Inferior parietal cortex (tissue), 1 donor: Measurements from ENCODE around the gene TIGD3.

Source experiments
- DNase-seq: peaks from one replicate; pipeline ENCODE4 v3.0.0-alpha.2; 2016; ENCODE audit errors: extremely low spot score

TIGD3 gene, protein sequence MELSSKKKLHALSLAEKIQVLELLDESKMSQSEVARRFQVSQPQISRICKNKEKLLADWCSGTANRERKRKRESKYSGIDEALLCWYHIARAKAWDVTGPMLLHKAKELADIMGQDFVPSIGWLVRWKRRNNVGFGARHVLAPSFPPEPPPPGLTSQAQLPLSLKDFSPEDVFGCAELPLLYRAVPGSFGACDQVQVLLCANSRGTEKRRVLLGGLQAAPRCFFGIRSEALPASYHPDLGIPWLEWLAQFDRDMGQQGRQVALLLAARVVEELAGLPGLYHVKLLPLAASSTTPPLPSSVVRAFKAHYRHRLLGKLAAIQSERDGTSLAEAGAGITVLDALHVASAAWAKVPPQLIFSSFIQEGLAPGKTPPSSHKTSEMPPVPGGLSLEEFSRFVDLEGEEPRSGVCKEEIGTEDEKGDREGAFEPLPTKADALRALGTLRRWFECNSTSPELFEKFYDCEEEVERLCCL

DNA sequence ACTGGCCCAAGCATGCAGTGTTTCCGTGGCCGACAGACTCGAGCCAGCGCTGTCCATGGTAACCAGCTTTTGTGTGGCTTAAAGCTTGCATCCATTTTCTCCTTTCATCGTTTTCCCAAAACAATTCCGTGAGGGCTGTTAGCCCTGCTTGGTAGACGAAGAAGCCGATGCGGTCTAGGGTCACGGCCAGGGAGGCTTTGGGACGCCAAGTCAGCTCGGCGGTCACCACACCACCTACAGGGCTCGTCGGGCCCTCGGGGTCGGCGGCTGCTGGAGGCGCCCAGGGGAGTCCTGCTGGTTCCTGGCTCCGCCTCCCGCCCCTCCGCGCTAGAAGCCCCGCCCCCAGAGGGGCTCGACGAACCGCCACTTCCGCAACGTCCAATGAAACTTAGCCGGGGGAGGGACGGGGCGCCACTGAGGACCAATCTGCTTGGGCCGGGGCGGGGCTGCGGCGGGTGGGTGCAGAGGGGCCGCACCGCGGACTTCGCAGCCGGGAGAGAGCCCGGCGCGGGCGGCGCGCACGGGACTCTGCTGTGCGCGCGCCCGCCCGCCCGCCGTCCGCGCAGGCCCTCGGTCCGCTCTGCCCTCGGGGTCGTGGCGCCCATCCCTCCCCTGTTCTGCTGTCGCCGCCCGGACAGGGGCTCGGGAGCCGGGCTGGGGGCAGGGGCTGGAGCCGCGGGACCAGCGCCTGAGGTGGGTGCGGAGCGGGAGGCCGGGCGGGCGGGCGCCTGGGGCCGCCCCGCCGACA lies at the start of gene TIGD3:
TIGD3 (plus strand) TSS at position 487 of the 748 bp plus-strand sequence. CDS start 1,058 bp downstream, outside the sequence.
- peak; percentile 88 for DNase-seq

DNA sequence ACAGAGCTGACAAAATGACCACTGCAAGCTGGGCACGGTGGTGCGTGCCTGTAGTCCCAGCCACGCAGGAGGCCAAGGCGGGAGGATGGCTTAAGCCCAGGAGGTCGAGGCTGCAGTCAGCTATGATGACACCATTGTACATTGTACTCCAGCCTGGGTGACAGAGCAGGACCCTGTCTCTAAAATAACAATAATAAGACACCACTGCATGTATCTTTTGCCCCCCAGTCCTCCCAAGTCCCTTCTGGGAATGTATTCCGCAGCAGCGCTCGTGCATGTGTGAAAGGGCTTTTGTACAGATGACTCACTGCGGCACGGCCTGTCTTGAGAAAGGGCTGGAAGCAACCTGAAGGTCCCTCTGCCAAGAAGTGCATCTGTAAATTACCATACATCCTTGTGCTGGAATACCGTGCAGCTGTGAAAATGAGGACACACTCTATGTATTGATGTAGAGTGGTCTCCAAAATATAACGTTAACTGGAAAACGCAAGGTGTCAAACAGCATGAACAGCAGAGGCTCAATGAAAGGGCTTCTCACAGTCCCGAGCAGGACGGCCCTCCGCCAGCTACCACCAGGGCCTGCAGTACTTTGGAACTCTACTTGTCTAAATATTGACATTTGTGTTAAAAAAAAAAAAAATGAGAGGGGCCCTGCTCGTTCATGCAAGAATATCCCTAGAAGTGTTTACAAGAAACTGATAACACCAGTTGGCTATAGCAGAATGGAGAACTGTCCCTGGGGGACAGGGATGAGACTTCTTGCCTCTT lies 48.9 kb upstream of the TIGD3 start:
- no peak for DNase-seq

DNA sequence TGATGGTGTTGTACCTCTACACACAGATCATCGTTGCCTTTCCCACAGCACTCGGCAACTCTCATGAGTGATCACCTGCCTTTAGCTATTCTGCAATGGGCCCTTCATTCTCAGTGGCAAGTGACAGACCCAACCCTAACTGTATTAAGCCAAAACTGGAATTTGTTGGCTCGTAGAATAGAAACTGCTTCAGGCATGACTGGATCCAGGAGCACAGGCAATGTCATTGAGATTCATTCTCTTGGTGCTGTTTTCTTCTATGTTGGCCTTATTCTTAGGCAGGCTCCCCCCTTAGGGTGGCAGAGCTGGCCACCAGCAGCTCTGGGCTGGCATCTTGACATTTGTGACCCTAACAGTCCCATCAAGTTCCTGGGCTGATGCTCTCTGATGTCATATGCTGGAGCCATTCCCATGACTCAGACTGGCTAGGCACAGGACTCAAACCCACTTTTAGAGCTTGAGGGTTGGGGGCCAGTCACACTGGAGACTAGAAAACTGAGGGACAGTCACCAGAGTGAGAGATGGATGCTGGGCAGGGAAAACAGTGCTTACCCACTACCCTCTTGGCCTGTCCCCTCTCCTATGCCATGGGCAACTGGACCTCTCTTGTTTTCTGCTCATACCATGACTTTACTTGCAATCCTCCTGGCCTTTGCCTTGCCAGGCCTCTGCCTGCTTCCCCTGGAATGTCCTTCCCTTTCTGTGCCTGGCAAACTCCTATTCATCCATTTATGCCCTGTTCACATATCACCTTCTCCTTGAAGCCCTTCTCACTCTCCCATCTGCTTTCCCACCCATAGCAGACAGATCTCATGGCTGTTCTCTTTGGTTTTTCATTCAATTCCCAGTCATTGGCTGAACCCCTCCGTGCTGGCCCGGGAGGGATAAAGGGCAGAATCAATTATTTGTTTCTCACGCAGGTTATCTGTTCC lies 47.0 kb upstream of the TIGD3 start:
- no peak for DNase-seq

DNA sequence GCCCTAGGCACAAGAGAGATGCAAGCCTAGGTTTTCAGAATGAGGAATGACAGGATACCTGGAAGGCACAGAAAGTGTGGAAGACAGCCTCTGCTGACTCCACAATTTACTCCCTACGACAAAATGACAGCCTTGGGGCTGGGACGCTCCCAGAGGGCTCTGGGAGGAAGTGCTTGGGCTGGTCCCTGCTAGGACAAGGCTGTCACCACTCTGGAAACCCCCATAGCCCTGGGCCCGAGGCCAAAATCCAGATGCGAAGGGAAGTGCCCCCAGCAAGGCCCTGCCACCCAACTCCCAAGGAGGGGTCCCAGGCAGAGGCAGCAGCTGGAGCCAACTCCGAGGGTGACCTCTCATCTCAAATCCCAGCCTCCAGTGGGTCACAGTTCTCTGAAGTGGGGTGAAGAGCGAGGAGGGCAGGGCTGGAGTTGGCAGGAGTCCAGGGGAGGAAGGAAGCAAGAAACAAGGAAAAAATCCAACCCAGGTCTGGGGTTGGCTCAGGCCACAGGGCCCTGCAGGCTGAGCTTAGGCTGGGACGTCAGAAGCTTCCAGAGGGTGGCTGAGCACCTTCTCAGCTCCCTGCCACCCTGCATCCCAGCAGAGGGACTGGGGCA lies 46.2 kb upstream of the TIGD3 start:
- no peak for DNase-seq

DNA sequence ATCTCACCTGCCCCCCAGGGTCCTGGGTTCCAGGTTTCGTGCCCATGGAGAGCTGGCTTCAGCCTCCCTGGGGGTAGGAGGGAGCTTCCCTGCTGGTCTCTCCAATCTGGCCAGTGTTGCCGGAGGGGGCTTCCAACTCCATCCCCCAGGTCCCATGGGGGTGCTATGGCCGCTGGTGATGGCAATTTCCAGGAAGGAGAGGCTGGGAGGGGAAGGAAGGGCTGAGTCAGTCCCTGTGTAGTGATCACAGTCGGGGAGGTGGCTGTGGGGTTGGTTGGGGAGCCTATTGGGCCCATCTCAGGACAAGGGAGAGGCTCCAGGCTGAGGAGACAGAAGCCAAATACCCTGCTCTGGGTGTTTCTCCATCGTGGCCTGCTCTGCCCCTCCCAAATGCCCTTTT lies 45.5 kb upstream of the TIGD3 start:
- no peak for DNase-seq

DNA sequence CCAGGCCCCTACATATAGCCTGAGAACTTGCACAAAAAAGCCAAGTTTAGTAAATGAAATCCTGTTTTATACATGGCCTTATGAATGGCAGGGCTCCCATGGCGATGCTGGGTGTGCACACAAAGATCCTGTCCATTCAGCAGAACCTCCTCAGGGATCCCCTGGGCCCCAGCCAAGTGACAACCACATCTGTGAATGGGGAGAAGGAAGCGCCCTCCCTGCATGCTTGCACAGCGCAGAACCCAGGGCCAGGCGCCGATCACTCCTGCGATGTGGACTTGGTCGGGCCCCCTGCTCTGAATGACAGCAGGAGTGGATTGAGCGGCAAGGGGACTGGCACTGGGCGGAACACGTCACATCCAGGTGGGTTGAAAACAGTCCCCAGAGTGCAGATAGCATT lies 44.3 kb upstream of the TIGD3 start:
- DNase-seq, result no peak

DNA sequence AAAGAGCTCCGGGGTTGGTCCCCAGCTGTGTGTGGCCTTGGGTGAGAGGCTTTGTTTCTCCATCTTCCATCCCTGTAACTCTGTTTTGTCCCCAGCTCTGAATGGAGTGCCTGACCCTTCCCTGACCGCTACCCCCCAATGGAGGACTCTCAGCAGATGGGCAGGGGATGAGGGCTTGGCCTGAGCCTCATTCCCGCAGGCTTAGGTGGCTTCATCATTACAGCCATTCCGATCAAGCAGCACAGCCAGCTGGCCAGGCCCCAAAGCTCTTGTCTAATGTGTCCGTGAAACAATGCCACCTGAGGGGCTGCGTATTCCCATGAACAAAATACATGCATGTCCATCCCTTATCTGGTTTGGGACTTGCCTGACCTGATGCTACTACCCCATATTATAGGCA lies 43.8 kb upstream of the TIGD3 start:
- no peak for DNase-seq

DNA sequence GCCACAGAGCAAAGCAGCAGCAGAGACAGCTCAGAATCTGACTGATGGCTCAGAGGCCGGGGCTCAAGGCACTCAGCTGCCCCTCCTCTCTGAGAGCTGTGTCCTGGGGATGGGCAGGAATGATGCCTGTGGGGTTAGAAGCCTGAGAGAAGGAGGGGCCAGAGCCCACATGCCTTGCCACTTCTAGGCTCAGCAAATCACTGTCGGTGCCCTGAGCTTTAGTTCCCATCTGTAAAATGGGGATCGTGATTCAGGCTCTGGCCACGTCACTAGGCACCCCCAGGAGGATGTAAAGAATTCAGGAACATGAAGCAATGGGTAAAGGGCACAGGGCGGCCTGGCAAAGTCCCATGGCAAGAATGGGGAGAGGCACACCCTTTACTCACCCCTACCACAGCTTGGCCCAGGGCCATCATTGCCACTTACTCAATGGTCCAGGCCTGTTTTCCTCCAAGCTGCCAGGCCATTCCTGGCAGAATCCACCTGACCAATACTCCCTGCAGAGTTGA lies 43.3 kb upstream of the TIGD3 start:
- no peak for DNase-seq

DNA sequence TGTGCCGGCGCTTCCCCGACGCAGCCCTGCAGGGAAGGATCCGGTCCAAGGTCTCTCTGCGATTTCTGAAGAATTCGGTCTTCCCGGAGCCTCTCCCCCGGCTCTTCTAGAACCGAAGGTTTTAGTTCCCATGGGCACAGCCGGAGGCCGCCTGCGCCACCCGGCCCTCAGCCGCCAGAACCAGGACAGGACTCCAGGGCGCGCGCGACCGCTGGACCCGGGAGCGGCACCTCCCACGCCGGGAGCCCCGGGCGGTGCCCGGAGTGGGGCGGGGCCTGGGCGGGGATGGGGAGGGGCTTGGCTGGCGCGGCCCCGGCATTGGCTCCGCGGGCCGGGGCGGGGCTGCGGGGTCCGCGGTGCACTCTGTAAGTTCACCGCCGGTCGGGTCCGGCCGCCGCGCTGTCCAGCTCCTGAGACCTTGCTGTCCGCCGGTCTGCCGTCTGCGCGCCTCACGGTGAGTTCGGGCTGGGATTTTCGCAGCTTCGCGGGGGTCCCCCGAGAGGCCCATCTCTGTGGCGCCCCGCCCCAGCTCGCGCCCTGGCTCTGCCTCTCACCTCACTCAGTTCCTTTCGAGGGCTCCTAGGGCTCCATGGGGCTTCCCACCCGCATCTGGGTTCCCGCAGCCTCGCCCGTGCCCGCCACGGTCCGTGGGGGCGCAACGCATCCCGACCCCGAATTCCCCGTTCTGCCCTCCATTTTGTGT lies 39.9 kb upstream of the TIGD3 start, which contains the start of gene CDC42EP2:
CDC42EP2 (plus strand) TSS at position 366 of the 703 bp plus-strand sequence. CDS start 6,033 bp downstream, outside the sequence.
- DNase-seq, result peak; percentile 84

DNA sequence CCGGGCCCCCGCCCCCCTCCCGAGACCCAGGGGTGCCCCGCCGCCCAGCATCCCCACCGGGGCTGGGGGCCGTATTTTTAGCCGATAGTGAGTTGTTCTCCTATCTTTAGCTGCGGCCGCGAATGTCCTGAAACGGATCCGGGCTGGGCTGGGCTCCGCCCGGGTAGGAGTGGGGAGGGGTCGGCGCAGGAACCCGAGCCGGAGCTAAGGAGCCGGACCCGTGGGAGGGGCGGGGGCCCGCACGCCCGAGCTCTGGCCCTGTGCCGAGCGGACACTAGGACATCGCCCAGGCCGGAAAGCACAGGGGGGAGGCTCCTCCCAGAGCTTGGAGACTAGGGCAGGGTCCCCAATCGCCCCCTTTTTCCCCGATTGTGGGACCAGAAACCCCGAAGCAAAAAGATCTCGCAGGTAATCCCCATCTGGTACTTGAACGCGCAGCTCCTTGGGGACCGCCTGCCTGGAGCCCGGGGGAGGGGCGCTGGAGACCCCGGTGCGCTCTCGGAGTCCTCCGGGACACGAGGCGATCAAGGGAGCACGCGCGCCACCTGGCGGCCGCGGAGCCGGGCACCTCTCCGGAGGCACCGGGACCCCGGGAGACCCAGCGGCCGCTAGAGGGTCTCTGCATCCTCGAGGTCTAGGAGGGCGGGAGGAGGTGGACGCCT lies 39.2 kb upstream of the TIGD3 start:
- peak; percentile 78 for DNase-seq

DNA sequence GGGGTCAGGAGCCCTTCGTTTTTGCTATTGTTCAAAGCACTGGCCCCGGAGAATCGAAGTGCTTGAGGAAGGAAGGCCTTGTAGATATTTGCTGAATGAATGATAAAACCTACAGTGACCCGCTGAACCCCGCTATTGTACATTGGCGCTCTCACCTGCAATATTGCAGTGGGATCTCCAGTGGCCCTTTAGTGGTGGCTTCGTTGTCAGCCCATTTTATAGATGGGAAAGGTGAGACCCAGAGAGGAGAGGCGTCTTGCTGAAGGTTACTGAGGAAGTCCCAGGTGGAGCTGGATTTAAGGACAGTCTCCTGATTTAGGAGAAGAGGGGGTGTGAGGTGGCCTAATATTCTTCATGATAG lies 38.7 kb upstream of the TIGD3 start:
- DNase-seq, result no peak

DNA sequence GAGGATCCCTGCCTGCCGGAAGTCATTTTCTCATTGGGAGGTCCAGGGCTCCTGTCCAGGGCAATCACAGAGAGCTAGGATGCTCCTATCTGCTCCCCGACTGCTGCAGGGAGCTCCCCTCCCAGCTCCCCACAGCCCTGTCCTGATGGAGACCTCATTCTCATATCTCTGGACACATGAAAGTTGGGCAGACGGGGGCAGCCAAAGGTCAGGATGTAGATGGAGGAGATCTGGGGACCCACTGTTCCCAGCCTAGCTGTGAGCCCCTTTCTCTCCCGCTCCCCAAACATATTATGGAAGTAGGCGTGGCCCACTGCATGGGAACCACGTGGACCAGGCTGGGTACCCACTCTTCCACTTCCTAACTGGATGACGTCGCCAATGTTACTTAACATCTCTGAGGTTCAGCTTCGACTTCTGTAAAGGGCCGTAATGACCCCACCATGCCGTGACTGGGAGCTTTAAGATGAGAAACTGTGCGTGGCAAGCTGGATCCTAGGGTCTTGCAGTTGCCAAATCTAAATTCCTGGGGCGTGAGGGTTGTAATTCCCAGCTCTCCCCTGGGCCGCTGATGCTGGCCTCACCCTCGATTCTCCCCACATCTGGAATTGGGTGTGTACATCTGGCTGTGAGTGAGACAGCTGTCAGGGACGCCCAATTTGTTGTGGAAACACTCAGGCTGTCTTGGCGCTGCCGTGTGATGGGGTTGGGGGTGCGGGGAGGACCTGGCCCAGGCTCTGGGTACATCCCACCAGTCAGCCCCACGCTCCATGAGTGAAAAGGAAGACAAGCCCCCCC lies 38.1 kb upstream of the TIGD3 start:
- DNase-seq, result no peak

DNA sequence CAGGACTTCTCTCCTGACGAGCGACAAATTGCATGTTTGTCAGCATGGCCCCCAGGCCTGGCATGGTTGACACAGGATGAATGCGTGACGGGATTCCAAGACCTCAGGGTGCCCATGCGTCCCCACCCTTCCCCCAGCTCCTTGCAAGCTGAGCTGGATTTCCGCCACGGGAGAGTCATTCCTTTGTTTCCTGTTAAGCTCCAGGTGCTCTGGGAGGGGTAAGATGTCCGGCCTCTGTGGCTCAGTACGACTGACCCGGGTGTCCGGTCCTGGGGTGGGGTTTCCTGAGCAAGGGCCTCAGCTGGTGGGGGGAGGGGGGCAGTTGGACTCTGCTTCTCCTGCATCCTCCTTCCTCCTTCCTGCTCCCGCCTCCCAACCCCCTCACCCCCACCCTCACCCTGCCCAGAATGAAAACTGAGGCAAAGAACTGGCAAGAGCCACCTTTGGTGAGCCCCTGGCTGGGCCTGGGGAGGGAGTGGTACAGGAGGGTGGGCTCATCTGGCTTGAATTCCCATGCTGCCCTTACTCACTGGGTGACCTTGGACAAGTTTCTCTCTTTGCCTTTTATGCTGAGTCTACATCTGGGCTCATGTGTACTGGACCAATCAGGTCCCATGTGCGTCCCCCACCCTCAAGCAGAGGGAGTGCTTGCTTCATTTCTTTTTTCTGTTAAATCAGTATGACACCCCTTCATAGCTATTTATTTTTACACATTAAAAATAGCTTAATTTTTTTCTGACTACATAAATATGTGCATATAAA lies 37.3 kb upstream of the TIGD3 start:
- DNase-seq, result no peak

DNA sequence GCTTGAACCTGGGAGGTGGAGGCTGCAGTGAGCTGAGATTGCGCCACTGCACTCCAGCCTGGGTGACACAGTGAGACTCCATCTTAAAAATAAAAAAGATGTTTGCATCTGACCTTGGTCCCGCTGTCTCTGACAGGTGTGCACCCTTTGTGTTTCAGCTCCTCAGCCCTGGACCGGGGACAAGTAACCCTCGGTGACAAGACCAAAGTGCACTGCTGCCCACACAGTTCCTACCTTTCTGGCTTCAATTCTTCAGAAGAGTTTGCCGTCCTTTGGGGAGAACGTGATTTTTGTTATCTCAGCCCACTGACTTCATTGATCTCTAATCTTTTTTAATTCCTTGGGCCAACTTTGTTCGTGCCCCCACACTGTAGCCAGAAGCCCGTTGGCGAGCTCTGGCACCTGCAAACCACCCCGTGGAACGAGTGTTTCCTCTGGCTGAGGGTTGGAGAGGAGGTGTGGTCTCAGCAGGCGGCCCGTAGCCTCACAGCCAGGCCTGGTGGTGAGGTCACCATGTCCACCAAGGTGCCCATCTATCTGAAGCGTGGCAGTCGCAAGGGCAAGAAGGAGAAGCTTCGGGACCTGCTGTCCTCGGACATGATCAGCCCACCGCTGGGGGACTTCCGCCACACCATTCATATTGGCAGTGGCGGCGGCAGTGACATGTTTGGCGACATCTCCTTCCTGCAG lies 34.0 kb upstream of the TIGD3 start:
- no peak for DNase-seq

DNA sequence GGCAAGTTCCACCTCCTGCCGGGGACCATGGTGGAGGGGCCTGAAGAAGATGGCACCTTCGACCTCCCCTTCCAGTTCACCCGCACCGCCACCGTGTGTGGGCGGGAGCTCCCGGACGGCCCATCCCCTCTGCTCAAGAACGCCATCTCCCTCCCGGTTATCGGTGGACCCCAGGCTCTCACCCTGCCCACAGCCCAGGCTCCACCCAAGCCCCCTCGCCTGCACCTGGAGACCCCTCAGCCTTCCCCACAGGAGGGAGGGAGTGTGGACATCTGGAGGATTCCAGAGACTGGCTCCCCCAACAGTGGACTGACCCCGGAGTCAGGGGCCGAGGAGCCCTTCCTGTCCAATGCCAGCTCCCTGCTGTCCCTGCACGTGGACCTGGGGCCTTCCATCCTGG lies 33.5 kb upstream of the TIGD3 start:
- DNase-seq, result no peak

DNA sequence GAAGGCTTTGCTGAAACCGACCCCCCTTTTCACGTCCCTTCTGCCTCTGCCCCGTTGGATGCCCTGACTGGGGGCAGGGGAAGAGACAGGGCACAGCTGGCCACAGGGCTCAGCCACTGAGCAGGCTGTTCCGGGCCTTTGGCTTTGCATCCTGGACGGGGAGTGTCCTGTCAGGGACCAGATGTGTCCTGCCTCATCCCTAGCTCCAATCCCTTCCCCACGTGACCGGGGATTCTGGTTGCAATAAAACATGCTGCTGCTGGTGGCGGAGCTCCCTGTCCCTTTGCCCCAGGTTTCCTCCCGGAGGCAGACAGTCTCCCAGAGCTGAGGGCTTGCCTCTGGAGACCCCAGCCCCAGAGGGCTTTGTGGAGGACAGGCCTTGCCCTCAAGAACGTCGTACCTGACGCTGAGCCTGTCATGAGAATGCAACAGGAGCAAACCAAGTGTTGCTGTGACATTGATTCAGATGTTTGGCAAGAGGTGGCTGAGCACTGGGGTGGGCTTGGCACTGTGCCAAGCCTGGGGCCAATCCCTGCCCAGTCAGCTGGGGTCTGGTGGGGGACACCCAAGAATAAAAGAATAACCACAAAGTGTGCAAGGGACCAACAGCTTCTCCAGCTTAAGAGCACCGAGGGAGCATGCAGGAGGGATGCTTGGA lies 32.6 kb upstream of the TIGD3 start:
- no peak for DNase-seq

DNA sequence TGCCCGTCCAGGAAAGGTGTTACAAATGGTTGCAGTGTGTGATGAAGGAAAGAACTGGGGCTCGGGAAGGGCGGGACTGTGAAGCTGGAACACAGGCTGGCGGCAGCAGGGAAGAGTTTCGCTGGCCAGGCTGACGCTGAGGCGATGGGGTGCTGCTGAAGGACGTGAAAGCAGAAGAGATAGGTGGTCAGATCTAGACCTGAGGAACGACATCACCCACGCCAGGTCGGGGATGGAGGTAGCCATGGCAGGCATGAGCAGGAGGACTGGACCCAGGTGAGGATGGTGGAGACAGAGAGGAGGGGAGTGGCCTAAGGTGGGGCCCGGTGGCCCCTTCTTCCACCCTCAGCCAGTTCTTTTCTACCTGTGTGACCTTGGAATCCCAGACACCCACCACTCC lies 30.7 kb upstream of the TIGD3 start:
- DNase-seq, result no peak
